A673 (cell line): ENCODE results near the gene STARD13. TPM values are rescaled to one million over a fixed set of nuclear protein-coding genes. Genes with fewer than 3 reads are reported as not detected.

ENCODE experiments used
- BruUV-seq: library from RNA; stranded (reverse); fragments of 400-500 nt; replicated peaks from 2 replicates; lab custom pipeline; 2021; lab: Mats Ljungman, UMichigan
- CTCF ChIA-PET: fragments of 300-600 bp; sonication (Branson Sonifier 250); formaldehyde crosslinking; loops from one replicate; lab custom pipeline; 2022; ENCODE audit warnings: antibody characterized with exemption; lab: Charles Lee
- POLR2A ChIA-PET: fragments of 300-600 bp; sonication (Branson Sonifier 250); formaldehyde crosslinking; loops from one replicate; lab custom pipeline; 2022; ENCODE audit warnings: antibody characterized with exemption; ENCODE audit not compliant: low non-redundant PET; lab: Charles Lee
- DNase-seq: peaks from one replicate; pipeline ENCODE4 v3.0.0-alpha.2; 2015; ENCODE audit warnings: low spot score
- H3K27ac ChIP-seq: fragments of 200-600 bp; sonication (generic); 2 replicates; pipeline ENCODE4 v1.5.1; 2016; ENCODE audit warnings: mixed run types, low read depth, mild to moderate bottlenecking, mixed read lengths, antibody characterized with exemption, low read length; ENCODE audit not compliant: poor library complexity, severe bottlenecking
- H3K27me3 ChIP-seq: fragments of 200-600 bp; sonication (generic); replicated peaks from 2 replicates; pipeline ENCODE4 v1.6.1; 2017; ENCODE audit warnings: mixed run types, low read depth, mild to moderate bottlenecking, mixed read lengths, antibody characterized with exemption, low read length; ENCODE audit not compliant: insufficient read depth, poor library complexity
- H3K36me3 ChIP-seq: fragments of 200-600 bp; sonication (generic); 2 replicates; pipeline ENCODE4 v1.6.1; 2016; ENCODE audit warnings: mixed run types, mild to moderate bottlenecking, mixed read lengths, antibody characterized with exemption, low read length; ENCODE audit not compliant: insufficient read depth, poor library complexity, severe bottlenecking
- H3K4me1 ChIP-seq: fragments of 200-600 bp; sonication (generic); 2 replicates; pipeline ENCODE4 v1.6.1; 2017; ENCODE audit warnings: mixed run types, mild to moderate bottlenecking, mixed read lengths, antibody characterized with exemption, low read length; ENCODE audit not compliant: insufficient read depth, poor library complexity, severe bottlenecking
- H3K4me3 ChIP-seq: fragments of 200-600 bp; sonication (generic); 2 replicates; pipeline ENCODE4 v1.5.1; 2016; ENCODE audit warnings: low read depth, mixed run types, mild to moderate bottlenecking, mixed read lengths, low read length; ENCODE audit not compliant: poor library complexity, severe bottlenecking
- H3K9me3 ChIP-seq: fragments of 200-600 bp; sonication (generic); 2 replicates; pipeline ENCODE4 v1.6.1; 2016; ENCODE audit warnings: mixed run types, low read depth, mild to moderate bottlenecking, mixed read lengths, antibody characterized with exemption, low read length; ENCODE audit not compliant: poor library complexity, severe bottlenecking
- EZH2 ChIP-seq: fragments of 200-600 bp; sonication (generic); IDR thresholded peaks from 2 replicates; pipeline ENCODE4 v1.6.1; 2017; ENCODE audit warnings: borderline replicate concordance, low read depth, mild to moderate bottlenecking, mixed read lengths, antibody characterized with exemption, low read length; ENCODE audit not compliant: poor library complexity, severe bottlenecking
- intact Hi-C: fragments of 100-400 bp; cut with micrococcal nuclease; formaldehyde crosslinking; loops from one replicate; pipeline ENCODE4 v1.10.0; 2022; ENCODE audit not compliant: unreplicated experiment
- total RNA-seq: library from RNA; stranded (reverse); gene quantifications from 2 replicates; pipeline ENCODE4 v1.2.3, GENCODE V29; 2021
- TF ChIP-seq, protein P1 (sequence below): fragments of 300-800, 200-600 bp; sonication (generic); conservative IDR thresholded peaks from 2 replicates; pipeline ENCODE4 v1.5.1; 2017; ENCODE audit warnings: low read depth, mild to moderate bottlenecking, antibody characterized with exemption, low read length, moderate library complexity, mixed read lengths

STARD13 gene
- total RNA-seq, 1 experiment from 2014 or later: 45.7 TPM

DNA sequence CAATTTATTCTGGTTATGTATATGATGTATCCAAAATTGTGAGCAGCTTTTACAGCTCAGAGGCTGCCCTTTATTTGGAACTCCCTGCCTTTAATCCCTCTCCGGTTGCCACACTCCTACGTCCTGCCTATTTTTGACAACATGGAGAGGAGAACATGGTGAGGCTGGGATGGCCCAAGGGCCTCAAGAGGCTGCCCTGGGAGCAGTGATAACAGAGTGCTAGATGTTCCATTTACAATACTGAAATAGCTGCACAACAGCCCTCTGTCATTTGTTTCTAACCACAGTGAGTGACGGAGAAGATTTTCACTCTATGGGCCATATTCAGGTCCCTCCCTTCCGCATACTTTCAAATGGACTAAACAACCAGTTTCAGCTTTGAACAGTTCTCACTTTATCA, 33.4 kb downstream of the STARD13 start:
- DNase-seq: no peak
- Histone ChIP-seq H3K27ac (peak overlapping the region; percentile 6), H3K36me3 (no peaks in the 10 kb centered on the region), H3K9me3 (no peaks in the 10 kb centered on the region), H3K4me1 (peaks cover 31% of the 10 kb centered on the region), H3K4me3 (no peak overlapping the region), H3K27me3 (no peaks in the 10 kb centered on the region)
- no TSS peak for BruUV-seq
- CTCF ChIA-PET: no interaction called here
- TF ChIP-seq, protein P1, sequence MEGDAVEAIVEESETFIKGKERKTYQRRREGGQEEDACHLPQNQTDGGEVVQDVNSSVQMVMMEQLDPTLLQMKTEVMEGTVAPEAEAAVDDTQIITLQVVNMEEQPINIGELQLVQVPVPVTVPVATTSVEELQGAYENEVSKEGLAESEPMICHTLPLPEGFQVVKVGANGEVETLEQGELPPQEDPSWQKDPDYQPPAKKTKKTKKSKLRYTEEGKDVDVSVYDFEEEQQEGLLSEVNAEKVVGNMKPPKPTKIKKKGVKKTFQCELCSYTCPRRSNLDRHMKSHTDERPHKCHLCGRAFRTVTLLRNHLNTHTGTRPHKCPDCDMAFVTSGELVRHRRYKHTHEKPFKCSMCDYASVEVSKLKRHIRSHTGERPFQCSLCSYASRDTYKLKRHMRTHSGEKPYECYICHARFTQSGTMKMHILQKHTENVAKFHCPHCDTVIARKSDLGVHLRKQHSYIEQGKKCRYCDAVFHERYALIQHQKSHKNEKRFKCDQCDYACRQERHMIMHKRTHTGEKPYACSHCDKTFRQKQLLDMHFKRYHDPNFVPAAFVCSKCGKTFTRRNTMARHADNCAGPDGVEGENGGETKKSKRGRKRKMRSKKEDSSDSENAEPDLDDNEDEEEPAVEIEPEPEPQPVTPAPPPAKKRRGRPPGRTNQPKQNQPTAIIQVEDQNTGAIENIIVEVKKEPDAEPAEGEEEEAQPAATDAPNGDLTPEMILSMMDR: no peak
- TF ChIP-seq EZH2: no peak
- intact Hi-C loops: no loop called here
- POLR2A ChIA-PET: no interaction called here

DNA sequence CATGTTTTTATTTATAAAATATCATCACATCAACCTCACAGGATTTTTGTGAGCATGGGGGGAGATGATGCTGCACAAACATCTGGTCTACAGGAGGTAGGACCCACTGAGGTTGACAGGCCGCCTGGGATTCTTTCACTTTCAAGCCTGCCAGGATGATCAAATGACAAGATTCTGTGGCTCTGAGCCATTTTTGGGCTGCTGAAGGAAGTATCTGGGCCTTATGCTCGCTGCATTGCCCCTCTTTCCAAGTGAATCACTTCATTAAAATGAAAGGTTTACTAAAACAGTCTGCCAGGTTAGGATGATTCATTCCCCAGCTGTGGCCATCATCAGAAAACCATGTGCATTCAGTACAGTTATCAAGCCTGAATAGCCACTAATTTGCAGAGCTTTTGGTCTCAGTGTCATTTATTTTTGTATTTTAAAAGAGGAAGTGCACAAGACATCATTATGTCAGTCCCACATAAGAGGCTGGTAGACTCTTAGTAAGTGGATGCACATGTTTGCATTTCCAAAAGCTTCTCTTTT, 34.4 kb downstream of the STARD13 start:
- Histone ChIP-seq H3K4me3 (no peak overlapping the region), H3K27me3 (no peaks in the 10 kb centered on the region), H3K9me3 (no peaks in the 10 kb centered on the region), H3K4me1 (peaks cover 31% of the 10 kb centered on the region), H3K27ac (peak overlapping the region; percentile 57), H3K36me3 (no peaks in the 10 kb centered on the region)
- POLR2A ChIA-PET: no interaction called here
- TF ChIP-seq, protein P1: no peak
- no peak for TF ChIP-seq EZH2
- peak; percentile 79 for DNase-seq
- BruUV-seq: no TSS peak
- CTCF ChIA-PET: no interaction called here
- intact Hi-C loops: loop anchor here (2.0 kb wide), 1 partner anchor 34 kb away; the partner anchor contains the start of gene STARD13

DNA sequence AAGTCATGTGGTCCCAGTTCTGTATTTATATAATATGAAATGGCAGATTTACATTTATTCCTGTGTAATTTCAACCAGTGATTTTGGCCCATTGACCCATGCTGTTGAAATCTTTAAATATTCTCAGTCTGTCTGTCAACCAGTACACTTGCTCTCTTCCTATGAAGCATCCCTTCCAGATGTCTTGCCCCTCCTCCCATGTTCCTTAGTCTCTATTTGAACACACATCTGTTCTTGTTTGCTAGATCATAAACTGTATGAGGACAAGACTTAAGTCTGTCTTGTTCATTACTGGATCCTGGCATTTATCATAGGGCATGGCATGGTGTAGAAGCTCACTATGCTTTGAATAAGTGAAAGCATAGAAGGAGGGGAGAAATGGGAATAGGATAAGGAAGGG, 34.9 kb downstream of the STARD13 start:
- no TSS peak for BruUV-seq
- intact Hi-C loops: loop anchor here (2.0 kb wide), 1 partner anchor 34 kb away; the partner anchor contains the start of gene STARD13
- TF ChIP-seq, protein P1: no peak
- no peak for TF ChIP-seq EZH2
- Histone ChIP-seq H3K27me3 (no peaks in the 10 kb centered on the region), H3K4me3 (no peak overlapping the region), H3K4me1 (peaks cover 36% of the 10 kb centered on the region), H3K36me3 (no peaks in the 10 kb centered on the region), H3K9me3 (no peaks in the 10 kb centered on the region), H3K27ac (peak overlapping the region; percentile 57)
- DNase-seq: no peak
- CTCF ChIA-PET: no interaction called here
- POLR2A ChIA-PET: no interaction called here
